PC-9 (cell line): Measurements from ENCODE around the gene YEATS4.

Source experiments
- CTCF ChIP-seq: fragments of 200-600 bp; sonication (generic); conservative IDR thresholded peaks from 2 replicates; pipeline ENCODE4 v1.6.1; 2017; ENCODE audit warnings: mixed run types, antibody characterized with exemption, mild to moderate bottlenecking, moderate library complexity
- EZH2 ChIP-seq: fragments of 200-600 bp; sonication (generic); IDR thresholded peaks from 2 replicates; pipeline ENCODE4 v1.8.0; 2017; ENCODE audit warnings: antibody characterized with exemption, low read depth

- TF ChIP-seq EZH2 (no peak), CTCF (no peak)
Measured at GRCh38 chr12:69318225-69318624, 41.3 kb upstream of the YEATS4 start.
